H1 (cell line): ENCODE data around the gene GNB5.

Experiments
- CTCF ChIP-seq, 3 experiments: IDR thresholded peaks; 1 replicate in 2 of 3; 2 replicates in 1 of 3; pipeline versions ENCODE4 v1.5.1 to v1.6.1; 2011; ENCODE audit warnings: low read length in 3 of 3, mild to moderate bottlenecking in 3 of 3, inconsistent platforms in 2 of 3, low read depth in 1 of 3, moderate library complexity in 1 of 3; ENCODE audit not compliant: insufficient read depth in 1 of 3; ENCODE audit errors: control extremely low read depth in 1 of 3
- EP300 ChIP-seq, 2 experiments: IDR thresholded peaks; 1 replicate in 1 of 2; 2 replicates in 1 of 2; pipeline ENCODE4 v1.6.1; 2011 to 2012; ENCODE audit warnings: low read depth in 2 of 2, low read length in 2 of 2, mild to moderate bottlenecking in 2 of 2, borderline replicate concordance in 1 of 2, inconsistent platforms in 1 of 2, moderate library complexity in 1 of 2
- EZH2 ChIP-seq: fragments of 200-600 bp; sonication (generic); IDR thresholded peaks from 2 replicates; pipeline ENCODE4 v1.7.1; 2012; ENCODE audit warnings: low read depth, mild to moderate bottlenecking, moderate library complexity, low read length, inconsistent platforms; ENCODE audit not compliant: severe bottlenecking
- HDAC2 ChIP-seq, 2 experiments: fragments of 300-600 bp in 1 of 2; sonication (generic) in 1 of 2; IDR thresholded peaks; 2 replicates each; pipeline ENCODE4 v1.6.1; 2011 to 2012; ENCODE audit warnings: low read depth in 2 of 2, low read length in 2 of 2, mild to moderate bottlenecking in 2 of 2, moderate library complexity in 2 of 2, borderline replicate concordance in 1 of 2, inconsistent platforms in 1 of 2
- JUN ChIP-seq: IDR thresholded peaks from 2 replicates; pipeline ENCODE4 v1.6.1; 2011; ENCODE audit warnings: low read depth, mild to moderate bottlenecking, improper control_type of control experiment, low read length
- POLR2A ChIP-seq, 2 experiments: IDR thresholded peaks; 1 replicate in 1 of 2; 2 replicates in 1 of 2; pipeline ENCODE4 v1.6.1; 2011; ENCODE audit warnings: low read depth in 2 of 2, low read length in 2 of 2, mild to moderate bottlenecking in 2 of 2; ENCODE audit errors: control extremely low read depth in 1 of 2
- ZNF274 ChIP-seq: IDR thresholded peaks from 2 replicates; pipeline ENCODE4 v1.7.0; 2012; ENCODE audit warnings: low read length, borderline replicate concordance; ENCODE audit errors: extremely low read depth

DNA sequence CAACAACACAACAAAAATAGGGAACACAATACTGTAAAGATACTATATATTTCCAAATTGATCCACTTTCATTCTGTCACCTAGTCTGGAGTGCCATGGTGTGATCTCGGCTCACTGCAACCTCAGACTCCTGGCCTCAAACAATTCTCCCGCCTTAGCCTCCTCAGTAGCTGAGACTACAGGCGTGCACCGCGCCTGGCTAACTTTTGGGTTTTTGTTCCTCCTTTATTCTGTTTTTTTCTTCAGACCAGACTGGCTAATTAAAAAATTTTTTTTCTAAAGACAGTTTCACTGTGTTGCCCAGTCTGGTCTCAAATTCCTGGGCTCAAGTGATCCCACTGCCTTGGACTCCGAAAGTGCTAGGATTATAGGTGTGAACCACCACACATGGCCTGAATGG, 84.0 kb downstream of the GNB5 start:
- TF ChIP-seq JUN (no peak), EZH2 (no peak), HDAC2 (IDR thresholded peaks at IDR 0.05; ENCODE audit: borderline replicate concordance in 1 of 2, low read depth in 2 of 2, low read length in 2 of 2) (no peak), ZNF274 (no peak), CTCF (IDR thresholded peaks at IDR 0.05; ENCODE audit: control extremely low read depth in 1 of 3, insufficient read depth in 1 of 3, low read depth in 1 of 3, low read length in 3 of 3) (no peak), EP300 (IDR thresholded peaks at IDR 0.05; ENCODE audit: borderline replicate concordance in 1 of 2, low read depth in 2 of 2, low read length in 2 of 2) (no peak), POLR2A (IDR thresholded peaks at IDR 0.05; ENCODE audit: control extremely low read depth in 1 of 2, low read depth in 2 of 2, low read length in 2 of 2) (no peak)
